ENCODE measurements around the gene MGMT. TPM values are rescaled to one million over a fixed set of nuclear protein-coding genes. Genes with fewer than 3 reads are reported as not detected.

Gene MGMT
- total and polyA plus RNA-seq, 2 of the 4 experiments (the other 2 are of a cell fraction): 11.5 to 17.8 TPM

- BruUV-seq (replicated peaks): no TSS peak
- no peak overlapping the region for H3K18ac ChIP-seq (ENCODE audit: low read depth, low read length)
- no peak overlapping the region for H2AFZ ChIP-seq (replicated peaks; ENCODE audit: low read length, poor library complexity)
- H4K5ac ChIP-seq (ENCODE audit: low read depth, low read length): no peak overlapping the region
- H2AK9ac ChIP-seq (replicated peaks; ENCODE audit: low read depth, low read length, poor library complexity): no peak overlapping the region
- H3K9me3 ChIP-seq (ENCODE audit: control insufficient read depth, insufficient read depth, low read length): peaks cover 15% of the 10 kb centered on the region
- H4K91ac ChIP-seq (ENCODE audit: insufficient read depth, low read depth, low read length): no peak overlapping the region
- H3K56ac ChIP-seq (ENCODE audit: extremely low read depth, insufficient read depth, low read length): no peak overlapping the region
- ChIA-PET CTCF (no interaction called here), POLR2A (ENCODE audit: unreplicated experiment) (no interaction called here)
- H3K9ac ChIP-seq (ENCODE audit: low read depth, low read length): no peak overlapping the region
- no peak overlapping the region for H3K4ac ChIP-seq (ENCODE audit: low read depth, low read length)
- H4K20me1 ChIP-seq (ENCODE audit: insufficient read depth, low read length): no peaks in the 10 kb centered on the region
- 100% methylated on average over 2 of the region's 3 CpGs; no CpG with 5 or more reads in 1 of the 2 experiments for WGBS, 2 experiments (ENCODE audit: extremely low coverage in 2 of 2, insufficient read length in 1 of 2)
- H2AK5ac ChIP-seq (ENCODE audit: low read depth, low read length): no peak overlapping the region
- H3K27ac ChIP-seq (ENCODE audit: insufficient read depth, low read length): no peak overlapping the region
- peaks cover 1% of the 10 kb centered on the region; the same call in 1 of the 2 replicates for H3K36me3 ChIP-seq (ENCODE audit: control insufficient read depth, insufficient read depth, low read length)
- DNase-seq: peak; percentile 18
- no peaks in the 10 kb centered on the region for H3K27me3 ChIP-seq (ENCODE audit: control insufficient read depth, insufficient read depth, low read length)
- no peaks in the 10 kb centered on the region for H3K4me1 ChIP-seq (ENCODE audit: control insufficient read depth, insufficient read depth, low read length)
- no peak overlapping the region for H2BK120ac ChIP-seq (ENCODE audit: low read depth, low read length)
- no peak for TF ChIP-seq MAZ (IDR thresholded peaks at IDR 0.05; ENCODE audit: borderline replicate concordance, low read depth, low read length)
- TF ChIP-seq, protein P1, sequence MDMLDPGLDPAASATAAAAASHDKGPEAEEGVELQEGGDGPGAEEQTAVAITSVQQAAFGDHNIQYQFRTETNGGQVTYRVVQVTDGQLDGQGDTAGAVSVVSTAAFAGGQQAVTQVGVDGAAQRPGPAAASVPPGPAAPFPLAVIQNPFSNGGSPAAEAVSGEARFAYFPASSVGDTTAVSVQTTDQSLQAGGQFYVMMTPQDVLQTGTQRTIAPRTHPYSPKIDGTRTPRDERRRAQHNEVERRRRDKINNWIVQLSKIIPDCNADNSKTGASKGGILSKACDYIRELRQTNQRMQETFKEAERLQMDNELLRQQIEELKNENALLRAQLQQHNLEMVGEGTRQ (IDR thresholded peaks at IDR 0.05; ENCODE audit: low read depth, low read length): no peak
- TF ChIP-seq MAFK (IDR thresholded peaks at IDR 0.05; ENCODE audit: low read depth, low read length): no peak
- TF ChIP-seq CTCF (conservative IDR thresholded peaks at IDR 0.05; ENCODE audit: low read depth, low read length): no peak
- TF ChIP-seq SMC3 (IDR thresholded peaks at IDR 0.05; ENCODE audit: low read depth, low read length): no peak
- no peak for TF ChIP-seq FOS (IDR thresholded peaks at IDR 0.05; ENCODE audit: low read depth, low read length)
- no peak for TF ChIP-seq CHD1 (IDR thresholded peaks at IDR 0.05; ENCODE audit: low read depth, low read length)
- TF ChIP-seq, protein P2, sequence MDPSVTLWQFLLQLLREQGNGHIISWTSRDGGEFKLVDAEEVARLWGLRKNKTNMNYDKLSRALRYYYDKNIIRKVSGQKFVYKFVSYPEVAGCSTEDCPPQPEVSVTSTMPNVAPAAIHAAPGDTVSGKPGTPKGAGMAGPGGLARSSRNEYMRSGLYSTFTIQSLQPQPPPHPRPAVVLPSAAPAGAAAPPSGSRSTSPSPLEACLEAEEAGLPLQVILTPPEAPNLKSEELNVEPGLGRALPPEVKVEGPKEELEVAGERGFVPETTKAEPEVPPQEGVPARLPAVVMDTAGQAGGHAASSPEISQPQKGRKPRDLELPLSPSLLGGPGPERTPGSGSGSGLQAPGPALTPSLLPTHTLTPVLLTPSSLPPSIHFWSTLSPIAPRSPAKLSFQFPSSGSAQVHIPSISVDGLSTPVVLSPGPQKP (IDR thresholded peaks at IDR 0.05; ENCODE audit: borderline replicate concordance, low read depth, low read length): no peak
- no peak for TF ChIP-seq RCOR1 (IDR thresholded peaks at IDR 0.05; ENCODE audit: insufficient replicate concordance, low read length)
- TF ChIP-seq RAD21 (IDR thresholded peaks at IDR 0.05; ENCODE audit: low read length): no peak
- TF ChIP-seq NFE2L2 (IDR thresholded peaks at IDR 0.05; ENCODE audit: low read depth, low read length): no peak
- no peak for TF ChIP-seq RFX5 (IDR thresholded peaks at IDR 0.05; ENCODE audit: low read depth, low read length)
- no peak for TF ChIP-seq POLR2A (IDR thresholded peaks at IDR 0.05; ENCODE audit: low read depth, low read length)
- TF ChIP-seq BHLHE40 (IDR thresholded peaks at IDR 0.05; ENCODE audit: low read depth, low read length): no peak
- no peak for TF ChIP-seq MXI1 (IDR thresholded peaks at IDR 0.05; ENCODE audit: borderline replicate concordance, low read depth, low read length)
- no peak for TF ChIP-seq CEBPB (IDR thresholded peaks at IDR 0.05; ENCODE audit: low read depth, low read length)
- in situ Hi-C loops (cut with MboI; ENCODE audit: low sequenced_read_pairs) (no loop called here), dilution Hi-C loops (cut with HindIII; ENCODE audit: low sequenced_read_pairs, unreplicated experiment) (no loop called here), intact Hi-C loops (cut with micrococcal nuclease) (no loop called here)
- H3K4me2 ChIP-seq (ENCODE audit: low read depth, low read length): no peak overlapping the region
- H3K4me3 ChIP-seq (ENCODE audit: insufficient read depth, low read depth, low read length): no peak overlapping the region
- no peak overlapping the region for H2BK20ac ChIP-seq (ENCODE audit: low read depth, low read length)
- H3K79me1 ChIP-seq (ENCODE audit: low read depth in 1 of 2, low read length in 2 of 2): no peaks in the 10 kb centered on the region
- ATAC-seq (ENCODE audit: low read depth): no peak; the same call in 1 of the 2 replicates
- no peak overlapping the region for H4K8ac ChIP-seq (ENCODE audit: low read depth in 2 of 2, low read length in 2 of 2)
- no peaks in the 10 kb centered on the region for H3K9me1 ChIP-seq (ENCODE audit: insufficient read depth, low read length)
- H3K23ac ChIP-seq (ENCODE audit: low read depth, low read length): no peak overlapping the region
- H2BK15ac ChIP-seq (ENCODE audit: low read depth, low read length): no peak overlapping the region
- no peak overlapping the region for H3K14ac ChIP-seq (replicated peaks; ENCODE audit: low read depth, low read length)
- no peak overlapping the region for H2BK5ac ChIP-seq (ENCODE audit: low read depth, low read length, poor library complexity, severe bottlenecking)
These were observed 126.9 kb downstream of the MGMT start for GRCh38 chr10:129593953-129594352.

Data from IMR-90 (cell line).